ENCODE results near the gene ZNF366. TPM values are rescaled to one million over a fixed set of nuclear protein-coding genes. Genes with fewer than 3 reads are reported as not detected.

ZNF366 gene
- total RNA-seq, 2 experiments from 2014 or later, result not detected

- peaks cover 3% of the 10 kb centered on the region for H3K4me1 Mint-ChIP-seq (ENCODE audit: low read depth)
- no peak for DNase-seq
- intact Hi-C loops (cut with micrococcal nuclease), result no loop called here
- ChIA-PET POLR2A (no interaction called here), CTCF (no interaction called here)
- no peak overlapping the region for H3K4me3 Mint-ChIP-seq
- no peak overlapping the region for H3K27ac Mint-ChIP-seq
- no peaks in the 10 kb centered on the region for H3K9me3 Mint-ChIP-seq
- peaks cover 9% of the 10 kb centered on the region for H3K27me3 Mint-ChIP-seq
- H3K36me3 Mint-ChIP-seq, result no peaks in the 10 kb centered on the region
These were observed 8.0 kb upstream of the ZNF366 start for GRCh38 chr5:72515211-72515610.

- Mint-ChIP-seq H3K27ac (no peak overlapping the region), H3K27me3 (peaks cover 11% of the 10 kb centered on the region), H3K4me3 (no peak overlapping the region), H3K36me3 (no peaks in the 10 kb centered on the region), H3K4me1 (ENCODE audit: low read depth) (no peaks in the 10 kb centered on the region), H3K9me3 (no peaks in the 10 kb centered on the region)
- CTCF ChIA-PET, result no interaction called here
- no peak for DNase-seq
- intact Hi-C loops (cut with micrococcal nuclease), result no loop called here
- POLR2A ChIA-PET, result no interaction called here
These were observed 5.3 kb upstream of the ZNF366 start for GRCh38 chr5:72512593-72512860.

GRCh38 chr5:72511774-72512592, 4.8 kb upstream of the ZNF366 start:
- Mint-ChIP-seq H3K9me3 (no peaks in the 10 kb centered on the region), H3K27me3 (peaks cover 11% of the 10 kb centered on the region), H3K27ac (no peak overlapping the region), H3K4me3 (no peak overlapping the region), H3K36me3 (no peaks in the 10 kb centered on the region), H3K4me1 (ENCODE audit: low read depth) (no peaks in the 10 kb centered on the region)
- ChIA-PET POLR2A (no interaction called here), CTCF (no interaction called here)
- intact Hi-C loops (cut with micrococcal nuclease), result no loop called here
- no peak for DNase-seq

- Mint-ChIP-seq H3K36me3 (no peaks in the 10 kb centered on the region), H3K27ac (no peak overlapping the region), H3K4me1 (ENCODE audit: low read depth) (no peaks in the 10 kb centered on the region), H3K4me3 (no peak overlapping the region), H3K9me3 (no peaks in the 10 kb centered on the region), H3K27me3 (peaks cover 15% of the 10 kb centered on the region)
- intact Hi-C loops (cut with micrococcal nuclease), result no loop called here
- no peak for DNase-seq
- CTCF ChIA-PET, result no interaction called here
- POLR2A ChIA-PET, result no interaction called here
These were observed 4.2 kb upstream of the ZNF366 start for GRCh38 chr5:72511366-72511765.

- intact Hi-C loops (cut with micrococcal nuclease), result no loop called here
- CTCF ChIA-PET, result no interaction called here
- H3K4me1 Mint-ChIP-seq (ENCODE audit: low read depth), result no peaks in the 10 kb centered on the region
- POLR2A ChIA-PET, result no interaction called here
- no peaks in the 10 kb centered on the region for H3K36me3 Mint-ChIP-seq
- peaks cover 15% of the 10 kb centered on the region for H3K27me3 Mint-ChIP-seq
- H3K27ac Mint-ChIP-seq, result no peak overlapping the region
- DNase-seq, result no peak
- no peak overlapping the region for H3K4me3 Mint-ChIP-seq
- no peaks in the 10 kb centered on the region for H3K9me3 Mint-ChIP-seq
These were observed 3.5 kb upstream of the ZNF366 start for GRCh38 chr5:72510610-72511181.

GRCh38 chr5:72509401-72509800, 2.2 kb upstream of the ZNF366 start:
- CTCF ChIA-PET, result no interaction called here
- H3K4me1 Mint-ChIP-seq (ENCODE audit: low read depth), result no peaks in the 10 kb centered on the region
- H3K36me3 Mint-ChIP-seq, result no peaks in the 10 kb centered on the region
- H3K9me3 Mint-ChIP-seq, result no peaks in the 10 kb centered on the region
- no peak overlapping the region for H3K4me3 Mint-ChIP-seq
- intact Hi-C loops (cut with micrococcal nuclease), result no loop called here
- POLR2A ChIA-PET, result no interaction called here
- H3K27me3 Mint-ChIP-seq, result peaks cover 15% of the 10 kb centered on the region
- no peak overlapping the region for H3K27ac Mint-ChIP-seq
- no peak for DNase-seq

- CTCF ChIA-PET, result no interaction called here
- H3K27ac Mint-ChIP-seq, result no peak overlapping the region
- POLR2A ChIA-PET, result no interaction called here
- no peaks in the 10 kb centered on the region for H3K4me1 Mint-ChIP-seq (ENCODE audit: low read depth)
- no peak overlapping the region for H3K4me3 Mint-ChIP-seq
- H3K36me3 Mint-ChIP-seq, result no peaks in the 10 kb centered on the region
- H3K27me3 Mint-ChIP-seq, result peaks cover 15% of the 10 kb centered on the region
- DNase-seq, result no peak
- no peaks in the 10 kb centered on the region for H3K9me3 Mint-ChIP-seq
- intact Hi-C loops (cut with micrococcal nuclease), result no loop called here
These were observed 1.3 kb upstream of the ZNF366 start for GRCh38 chr5:72508241-72509170.

GRCh38 chr5:72507907-72508238, 663 bp upstream of the ZNF366 start:
- Mint-ChIP-seq H3K27me3 (peaks cover 15% of the 10 kb centered on the region), H3K4me3 (no peak overlapping the region), H3K27ac (no peak overlapping the region), H3K36me3 (no peaks in the 10 kb centered on the region), H3K4me1 (ENCODE audit: low read depth) (no peaks in the 10 kb centered on the region), H3K9me3 (no peaks in the 10 kb centered on the region)
- no peak for DNase-seq
- POLR2A ChIA-PET, result no interaction called here
- CTCF ChIA-PET, result no interaction called here
- intact Hi-C loops (cut with micrococcal nuclease), result no loop called here

- ChIA-PET CTCF (no interaction called here), POLR2A (no interaction called here)
- no peaks in the 10 kb centered on the region for H3K36me3 Mint-ChIP-seq
- no peak overlapping the region for H3K4me3 Mint-ChIP-seq
- peaks cover 13% of the 10 kb centered on the region for H3K27me3 Mint-ChIP-seq
- no peaks in the 10 kb centered on the region for H3K9me3 Mint-ChIP-seq
- no peak overlapping the region for H3K27ac Mint-ChIP-seq
- intact Hi-C loops (cut with micrococcal nuclease), result no loop called here
- no peak for DNase-seq
- H3K4me1 Mint-ChIP-seq (ENCODE audit: low read depth), result no peaks in the 10 kb centered on the region
These were observed 1.1 kb downstream of the ZNF366 start for GRCh38 chr5:72506158-72506549.

- ChIA-PET POLR2A (no interaction called here), CTCF (no interaction called here)
- Mint-ChIP-seq H3K4me3 (no peak overlapping the region), H3K4me1 (ENCODE audit: low read depth) (no peaks in the 10 kb centered on the region), H3K9me3 (no peaks in the 10 kb centered on the region), H3K27ac (no peak overlapping the region), H3K36me3 (no peaks in the 10 kb centered on the region), H3K27me3 (peaks cover 9% of the 10 kb centered on the region)
- intact Hi-C loops (cut with micrococcal nuclease), result no loop called here
- no peak for DNase-seq
These were observed 1.6 kb downstream of the ZNF366 start for GRCh38 chr5:72505539-72506157.

GRCh38 chr5:72505016-72505415, 2.2 kb downstream of the ZNF366 start:
- ChIA-PET CTCF (no interaction called here), POLR2A (no interaction called here)
- no peaks in the 10 kb centered on the region for H3K4me1 Mint-ChIP-seq (ENCODE audit: low read depth)
- H3K9me3 Mint-ChIP-seq, result no peaks in the 10 kb centered on the region
- H3K27me3 Mint-ChIP-seq, result peaks cover 6% of the 10 kb centered on the region
- H3K36me3 Mint-ChIP-seq, result no peaks in the 10 kb centered on the region
- intact Hi-C loops (cut with micrococcal nuclease), result no loop called here
- no peak overlapping the region for H3K27ac Mint-ChIP-seq
- no peak for DNase-seq
- no peak overlapping the region for H3K4me3 Mint-ChIP-seq

- no peaks in the 10 kb centered on the region for H3K9me3 Mint-ChIP-seq
- intact Hi-C loops (cut with micrococcal nuclease), result no loop called here
- no peak overlapping the region for H3K4me3 Mint-ChIP-seq
- no peaks in the 10 kb centered on the region for H3K4me1 Mint-ChIP-seq (ENCODE audit: low read depth)
- no peaks in the 10 kb centered on the region for H3K36me3 Mint-ChIP-seq
- DNase-seq, result no peak
- ChIA-PET POLR2A (no interaction called here), CTCF (interaction anchor here (1.2 kb wide), 1 partner anchor 485 kb away, joined by 3 read pairs; no protein-coding TSS in a partner anchor)
- H3K27me3 Mint-ChIP-seq, result peaks cover 7% of the 10 kb centered on the region
- no peak overlapping the region for H3K27ac Mint-ChIP-seq
These were observed 3.2 kb downstream of the ZNF366 start for GRCh38 chr5:72503888-72504491.
